H1 (cell line): ENCODE measurements around the gene CREBBP. TPM values are rescaled to one million over a fixed set of nuclear protein-coding genes. Genes with fewer than 3 reads are reported as not detected.

Experiments used
- CTCF ChIA-PET: fragments of 300-600 bp; sonication (Branson Sonifier 250); formaldehyde crosslinking; loops from one replicate; lab custom pipeline; 2021; ENCODE audit not compliant: partially characterized antibody; lab: Charles Lee
- POLR2A ChIA-PET: fragments of 300-600 bp; sonication (Branson Sonifier 250); formaldehyde crosslinking; loops from one replicate; lab custom pipeline; 2021; ENCODE audit warnings: inconsistent platforms; ENCODE audit not compliant: partially characterized antibody; lab: Charles Lee
- DNase-seq, 2 experiments: peaks; one replicate each; pipeline versions ENCODE4 v3.0.0 to v3.0.0-alpha.2; 2010 to 2022; ENCODE audit warnings: low spot score in 2 of 2, low read depth in 1 of 2, mixed read lengths in 1 of 2
- FAIRE-seq: peaks from 2 replicates; lab custom pipeline; 2011; peaks lifted over from hg19 to GRCh38; lab: Jason Lieb, UNC
- H2AFZ ChIP-seq: 2 replicates; pipeline ENCODE4 v1.8.1; 2012; ENCODE audit warnings: low read length, inconsistent platforms
- H2AK5ac ChIP-seq: 2 replicates; pipeline ENCODE4 v1.6.1; 2013; ENCODE audit warnings: low read depth, low read length
- H2BK120ac ChIP-seq: replicated peaks from 2 replicates; pipeline ENCODE3; 2013; ENCODE audit warnings: low read depth, low read length, inconsistent platforms
- H2BK12ac ChIP-seq: 2 replicates; pipeline ENCODE4 v1.6.1; 2013; ENCODE audit warnings: low read depth, low read length
- H2BK15ac ChIP-seq: 2 replicates; pipeline ENCODE4 v1.6.1; 2013; ENCODE audit warnings: low read length
- H2BK20ac ChIP-seq: 2 replicates; pipeline ENCODE4 v1.6.1; 2013; ENCODE audit warnings: low read length
- H2BK5ac ChIP-seq: 2 replicates; pipeline ENCODE4 v1.6.1; 2013; ENCODE audit warnings: low read depth, low read length
- H3K14ac ChIP-seq: 2 replicates; pipeline ENCODE4 v1.6.1; 2013; ENCODE audit warnings: inconsistent platforms; ENCODE audit not compliant: insufficient read length
- H3K18ac ChIP-seq: 2 replicates; pipeline ENCODE4 v1.6.1; 2013; ENCODE audit warnings: low read length; ENCODE audit errors: extremely low read depth
- H3K23ac ChIP-seq: 2 replicates; pipeline ENCODE4 v1.6.1; 2013; ENCODE audit warnings: inconsistent platforms; ENCODE audit not compliant: insufficient read length
- H3K23me2 ChIP-seq: 2 replicates; pipeline ENCODE4 v1.6.1; 2013; ENCODE audit warnings: low read depth, low read length
- H3K27ac ChIP-seq: 2 replicates; pipeline ENCODE4 v1.6.1; 2011; ENCODE audit warnings: low read depth, low read length, inconsistent platforms
- H3K27me3 ChIP-seq, 4 experiments: replicated peaks in 1 of 4; 1 replicate in 1 of 4; 2 replicates in 3 of 4; pipeline versions ENCODE4 v1.6.1 to v1.8.1; 2011 to 2013; ENCODE audit warnings: low read length in 3 of 4, mild to moderate bottlenecking in 3 of 4, inconsistent platforms in 2 of 4, mixed read lengths in 2 of 4, moderate library complexity in 1 of 4; ENCODE audit not compliant: control insufficient read depth in 3 of 4, insufficient read depth in 3 of 4; ENCODE audit errors: extremely low read depth in 1 of 4
- H3K36me3 ChIP-seq, 4 experiments: 2 replicates each; pipeline versions ENCODE4 v1.6.1 to v1.8.1; 2011 to 2013; ENCODE audit warnings: mild to moderate bottlenecking in 4 of 4, low read length in 3 of 4, moderate library complexity in 2 of 4, control low read depth in 1 of 4, inconsistent platforms in 1 of 4; ENCODE audit not compliant: insufficient read depth in 4 of 4, control insufficient read depth in 2 of 4
- H3K4ac ChIP-seq: replicated peaks from 2 replicates; pipeline ENCODE3; 2013; ENCODE audit warnings: low read length, low read depth, mixed read lengths, inconsistent platforms; ENCODE audit not compliant: insufficient read length
- H3K4me1 ChIP-seq, 4 experiments: replicated peaks in 1 of 4; 1 replicate in 1 of 4; 2 replicates in 3 of 4; pipeline versions ENCODE4 v1.6.1 to v1.8.1; 2011 to 2013; ENCODE audit warnings: low read length in 3 of 4, inconsistent platforms in 2 of 4, mixed read lengths in 1 of 4; ENCODE audit not compliant: insufficient read depth in 4 of 4, control insufficient read depth in 3 of 4
- H3K4me2 ChIP-seq, 2 experiments: 2 replicates each; pipeline versions ENCODE4 v1.6.1 to v1.8.1; 2011 to 2013; ENCODE audit warnings: low read depth in 2 of 2, low read length in 2 of 2, control low read depth in 1 of 2, inconsistent platforms in 1 of 2, mild to moderate bottlenecking in 1 of 2; ENCODE audit not compliant: insufficient read depth in 1 of 2
- H3K4me3 ChIP-seq, 4 experiments: fragments of 200-600, 300-600 bp in 1 of 4; sonication (generic), shearing (Covaris generic), sonication (Bioruptor Twin) in 1 of 4; 2 replicates each; pipeline versions ENCODE4 v1.5.1 to v1.8.1; 2011 to 2016; ENCODE audit warnings: low read length in 4 of 4, low read depth in 3 of 4, control low read depth in 2 of 4, inconsistent platforms in 2 of 4, mild to moderate bottlenecking in 2 of 4, mixed read lengths in 1 of 4, moderate library complexity in 1 of 4; ENCODE audit not compliant: insufficient read depth in 2 of 4; ENCODE audit errors: extremely low read depth in 1 of 4
- H3K56ac ChIP-seq: replicated peaks from 2 replicates; pipeline ENCODE3; 2013; ENCODE audit warnings: low read depth, mild to moderate bottlenecking, mixed read lengths, low read length, inconsistent platforms; ENCODE audit not compliant: insufficient read length
- H3K79me1 ChIP-seq: 2 replicates; pipeline ENCODE4 v1.6.1; 2013; ENCODE audit warnings: low read depth, low read length, control low read depth
- H3K79me2 ChIP-seq, 2 experiments: 2 replicates each; pipeline versions ENCODE4 v1.6.1 to v1.8.1; 2012 to 2013; ENCODE audit warnings: low read length in 2 of 2, mild to moderate bottlenecking in 2 of 2, inconsistent platforms in 1 of 2; ENCODE audit not compliant: insufficient read depth in 2 of 2, control insufficient read depth in 1 of 2
- H3K9ac ChIP-seq, 4 experiments: replicated peaks in 1 of 4; 1 replicate in 1 of 4; 2 replicates in 3 of 4; pipeline versions ENCODE4 v1.6.1 to v1.8.1; 2011 to 2013; ENCODE audit warnings: low read depth in 3 of 4, low read length in 3 of 4, control low read depth in 2 of 4, mild to moderate bottlenecking in 2 of 4, moderate library complexity in 2 of 4, inconsistent platforms in 1 of 4; ENCODE audit errors: extremely low read depth in 1 of 4
- H3K9me3 ChIP-seq, 2 experiments: 2 replicates each; pipeline versions ENCODE4 v1.6.1 to v1.8.1; 2012 to 2013; ENCODE audit warnings: mild to moderate bottlenecking in 2 of 2, moderate library complexity in 2 of 2, control low read depth in 1 of 2, inconsistent platforms in 1 of 2, low read depth in 1 of 2, low read length in 1 of 2, mixed read lengths in 1 of 2; ENCODE audit not compliant: insufficient read depth in 2 of 2
- H4K20me1 ChIP-seq, 2 experiments: replicated peaks in 1 of 2; 2 replicates each; pipeline versions ENCODE3 to v1.8.1; 2011 to 2013; ENCODE audit warnings: inconsistent platforms in 2 of 2, low read length in 2 of 2, mild to moderate bottlenecking in 1 of 2; ENCODE audit not compliant: insufficient read depth in 2 of 2, control insufficient read depth in 1 of 2
- H4K5ac ChIP-seq: 2 replicates; pipeline ENCODE4 v1.6.1; 2013; ENCODE audit warnings: low read length, low read depth, mixed read lengths, inconsistent platforms; ENCODE audit not compliant: insufficient read length
- H4K8ac ChIP-seq: 2 replicates; pipeline ENCODE4 v1.8.0; 2013; ENCODE audit warnings: mild to moderate bottlenecking, moderate library complexity, low read length, inconsistent platforms; ENCODE audit not compliant: insufficient read depth; ENCODE audit errors: extremely low read depth
- H4K91ac ChIP-seq: replicated peaks from 2 replicates; pipeline ENCODE3; 2013; ENCODE audit warnings: low read length, mixed read lengths, inconsistent platforms; ENCODE audit not compliant: insufficient read length
- CEBPB ChIP-seq: IDR thresholded peaks from 2 replicates; pipeline ENCODE4 v1.6.1; 2012; ENCODE audit warnings: low read depth, low read length
- RAD21 ChIP-seq, 2 experiments: IDR thresholded peaks in 1 of 2; conservative IDR thresholded peaks in 1 of 2; 2 replicates each; pipeline ENCODE4 v1.6.1; 2011; ENCODE audit warnings: low read depth in 2 of 2, low read length in 2 of 2, improper control_type of control experiment in 1 of 2, inconsistent platforms in 1 of 2, mild to moderate bottlenecking in 1 of 2, moderate library complexity in 1 of 2
- RNF2 ChIP-seq: fragments of 200-900, 300-1000 bp; sonication (generic); IDR thresholded peaks from 2 replicates; pipeline ENCODE4 v1.7.1; 2016; ENCODE audit warnings: borderline replicate concordance, low read depth, mild to moderate bottlenecking, antibody characterized with exemption, low read length; ENCODE audit not compliant: poor library complexity, severe bottlenecking; ENCODE audit errors: missing control alignments
- SAP30 ChIP-seq: fragments of 300-600 bp; sonication (generic); IDR thresholded peaks from 2 replicates; pipeline ENCODE4 v1.7.1; 2012; ENCODE audit warnings: low read length, moderate library complexity, mild to moderate bottlenecking, inconsistent platforms; ENCODE audit not compliant: insufficient read depth, insufficient replicate concordance
- SP2 ChIP-seq: IDR thresholded peaks from 2 replicates; pipeline ENCODE4 v1.6.1; 2012; ENCODE audit warnings: mild to moderate bottlenecking, low read length, inconsistent platforms
- SRF ChIP-seq: IDR thresholded peaks from 2 replicates; pipeline ENCODE4 v1.6.1; 2011; ENCODE audit warnings: mild to moderate bottlenecking, low read depth, low read length, moderate library complexity
- SUZ12 ChIP-seq: fragments of 200-600 bp; sonication (generic); IDR thresholded peaks from 2 replicates; pipeline ENCODE4 v1.6.1; 2012; ENCODE audit warnings: mild to moderate bottlenecking, inconsistent platforms, low read length, moderate library complexity, mixed read lengths
- TBP ChIP-seq: IDR thresholded peaks from 2 replicates; pipeline ENCODE4 v1.6.1; 2011; ENCODE audit warnings: low read depth, low read length, improper control_type of control experiment
- YY1 ChIP-seq: IDR thresholded peaks from 2 replicates; pipeline ENCODE4 v1.6.1; 2011; ENCODE audit warnings: low read depth, mild to moderate bottlenecking, low read length
- polyA plus RNA-seq, 7 experiments: library from polyadenylated mRNA; depleted of rRNA in 3 of 7; stranded (reverse) in 5 of 7; unstranded in 2 of 7; fragments of >200 nt in 5 of 7; fragments of 200-250 nt in 2 of 7; gene quantifications; 1 replicate in 5 of 7; 2 replicates in 1 of 7; 4 replicates in 1 of 7; pipeline versions ENCODE4 v1.2.1 to v1.2.3, GENCODE V29; 2011 to 2013; ENCODE audit warnings: missing spikeins in 2 of 7, mixed read lengths in 2 of 7
- total RNA-seq: library from RNA; stranded (reverse); fragmentation: NEBNext Ultra II Directional; extraction: Animal tissue kit (Norgen Biotek cat#: 25700); gene quantifications from 2 replicates; pipeline ENCODE4 v1.2.1, GENCODE V29; 2021

The CREBBP gene
- total and polyA plus RNA-seq, 2 of the 8 experiments (the other 6 are each of a cell fraction or from before 2014, with no cell fraction given) = 10.0 to 60.1 TPM

DNA sequence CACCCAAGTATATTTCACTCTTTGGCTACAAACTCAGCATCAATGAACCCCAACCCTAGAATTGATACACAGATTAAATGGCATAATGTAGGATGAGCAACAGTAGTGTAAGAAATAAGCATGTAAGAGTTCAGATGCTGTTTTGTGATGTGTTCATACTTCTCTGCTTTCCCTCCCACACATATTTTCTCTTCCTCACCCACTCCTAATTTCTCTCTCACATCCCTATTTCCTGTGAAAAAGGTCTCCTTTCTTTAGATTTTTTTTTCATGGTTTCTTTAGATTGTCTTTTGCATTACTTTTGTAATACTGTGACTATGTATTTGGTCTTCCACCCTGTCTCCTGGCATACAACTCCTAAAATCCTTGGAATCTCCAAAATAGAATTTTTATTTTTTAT is 21.7 kb downstream of the CREBBP start:
- Histone ChIP-seq H4K5ac (no peak overlapping the region), H2BK15ac (no peak overlapping the region), H3K23me2 (no peaks in the 10 kb centered on the region), H3K9ac (no peak overlapping the region), H3K14ac (no peak overlapping the region), H2BK20ac (no peak overlapping the region), H3K18ac (no peak overlapping the region), H2AK5ac (no peak overlapping the region), H3K36me3 (no peaks in the 10 kb centered on the region; a peak in 1 of 8 replicates), H3K27ac (no peak overlapping the region), H3K79me2 (peaks cover 30 to 98% of the 10 kb centered on the region in 2 experiments), H3K4me1 (peaks cover 5 to 20% (median 13%) of the 10 kb centered on the region in 4 experiments; a peak in 6 of 7 replicates), H4K20me1 (peaks cover 43 to 53% of the 10 kb centered on the region in 2 experiments), H3K27me3 (no peaks in the 10 kb centered on the region), H2BK120ac (no peak overlapping the region), H4K91ac (no peak overlapping the region), H3K4me2 (no peak overlapping the region), H2BK5ac (no peak overlapping the region), H4K8ac (no peak overlapping the region), H3K56ac (no peak overlapping the region), H3K23ac (no peak overlapping the region), H3K4me3 (no peak overlapping the region), H3K9me3 (no peaks in the 10 kb centered on the region), H2AFZ (no peak overlapping the region), H3K79me1 (peaks cover 23% of the 10 kb centered on the region), H3K4ac (no peak overlapping the region), H2BK12ac (no peak overlapping the region)
- ChIA-PET CTCF (interaction anchor here (1.0 kb wide), 1 partner anchor 14 kb away, joined by 3 read pairs; no protein-coding TSS in a partner anchor), POLR2A (no interaction called here)
- no peak for TF ChIP-seq CEBPB
- TF ChIP-seq RAD21 (IDR thresholded peaks at IDR 0.05 in 1 of 2, conservative IDR thresholded peaks at IDR 0.05 in 1 of 2; ENCODE audit: low read depth in 2 of 2, low read length in 2 of 2) = no peak
- no peak for TF ChIP-seq TBP
- TF ChIP-seq SRF = no peak
- no peak for TF ChIP-seq SP2
- TF ChIP-seq SAP30 = no peak
- TF ChIP-seq RNF2 = no peak
- no peak for TF ChIP-seq SUZ12
- no peak for TF ChIP-seq YY1
- FAIRE-seq = no peak
- no peak for DNase-seq
